HepG2 (cell line): Measurements from ENCODE around the gene YLPM1. TPM values are rescaled to one million over a fixed set of nuclear protein-coding genes. Genes with fewer than 3 reads are reported as not detected.
A peak's percentile ranks its signal among the peaks of the same experiment; 100 is the strongest.

Experiments
- ERF ChIP-seq: IDR thresholded peaks from 2 replicates; pipeline ENCODE4 v1.6.1; 2018; ENCODE audit warnings: missing biosample characterization, missing genetic modification reagents
- ESRRA ChIP-seq: sonication (generic); formaldehyde crosslinking; IDR thresholded peaks from 2 replicates; pipeline ENCODE4 v1.5.1; 2020; ENCODE audit warnings: mild to moderate bottlenecking, low read depth, missing genetic modification reagents
- GATAD1 ChIP-seq: IDR thresholded peaks from 2 replicates; pipeline ENCODE4 v1.6.1; 2016; ENCODE audit warnings: missing genetic modification reagents, missing compliant biosample characterization
- GATAD2A ChIP-seq: IDR thresholded peaks from 2 replicates; pipeline ENCODE4 v1.6.1; 2016
- GTF2F1 ChIP-seq: fragments of 150-350 bp; IDR thresholded peaks from 2 replicates; pipeline ENCODE4 v1.6.1; 2014; ENCODE audit warnings: low read length
- HDAC2 ChIP-seq: sonication (generic); formaldehyde crosslinking; IDR thresholded peaks from 2 replicates; pipeline ENCODE4 v1.4.0; 2020; ENCODE audit warnings: missing genetic modification reagents
- HNRNPL ChIP-seq: fragments of 200-400 bp; formaldehyde crosslinking; IDR thresholded peaks from 2 replicates; pipeline ENCODE4 v1.6.1; 2017; ENCODE audit warnings: mild to moderate bottlenecking, low read depth, low read length
- KDM6A ChIP-seq: IDR thresholded peaks from 2 replicates; pipeline ENCODE4 v1.6.1; 2016; ENCODE audit warnings: low read depth
- KLF16 ChIP-seq, 2 experiments: sonication (generic) in 1 of 2; formaldehyde crosslinking in 1 of 2; IDR thresholded peaks; 2 replicates each; pipeline versions ENCODE4 v1.6.1 to v1.8.0; 2016 to 2023; ENCODE audit warnings: missing genetic modification reagents in 2 of 2, missing compliant biosample characterization in 1 of 2
- MIER3 ChIP-seq: IDR thresholded peaks from 2 replicates; pipeline ENCODE4 v1.6.1; 2016; ENCODE audit warnings: missing compliant biosample characterization, borderline replicate concordance
- NFRKB ChIP-seq: fragments of 450-650 bp; IDR thresholded peaks from 2 replicates; pipeline ENCODE4 v1.6.1; 2017
- RFXANK ChIP-seq: IDR thresholded peaks from 2 replicates; pipeline ENCODE4 v1.6.1; 2016
- SIX4 ChIP-seq: sonication (generic); formaldehyde crosslinking; IDR thresholded peaks from 2 replicates; pipeline ENCODE4 v1.4.0; 2020; ENCODE audit warnings: missing genetic modification reagents
- SMYD3 ChIP-seq: sonication (generic); formaldehyde crosslinking; IDR thresholded peaks from 2 replicates; pipeline ENCODE4 v1.8.1; 2023; ENCODE audit warnings: mild to moderate bottlenecking, missing genetic modification reagents
- SOX6 ChIP-seq, 2 experiments: fragments of 450-650 bp in 1 of 2; sonication (generic) in 1 of 2; formaldehyde crosslinking in 1 of 2; IDR thresholded peaks; 2 replicates each; pipeline versions ENCODE4 v1.4.0 to v1.6.1; 2017 to 2020; ENCODE audit warnings: antibody characterized with exemption in 1 of 2, mild to moderate bottlenecking in 1 of 2, missing genetic modification reagents in 1 of 2
- ZC3H13 ChIP-seq: sonication (generic); formaldehyde crosslinking; IDR thresholded peaks from 2 replicates; pipeline ENCODE4 v1.8.1; 2023; ENCODE audit warnings: mild to moderate bottlenecking, missing genetic modification reagents, moderate library complexity
- ZNF230 ChIP-seq: sonication (generic); formaldehyde crosslinking; IDR thresholded peaks from 2 replicates; pipeline ENCODE4 v1.4.0; 2020; ENCODE audit warnings: mild to moderate bottlenecking, missing genetic modification reagents
- ZNF234 ChIP-seq: sonication (generic); formaldehyde crosslinking; conservative IDR thresholded peaks from 2 replicates; pipeline ENCODE4 v1.5.1; 2020; ENCODE audit warnings: mild to moderate bottlenecking, missing genetic modification reagents
- ZNF335 ChIP-seq: sonication (generic); formaldehyde crosslinking; IDR thresholded peaks from 2 replicates; pipeline ENCODE4 v1.4.0; 2020; ENCODE audit warnings: missing genetic modification reagents
- ZNF563 ChIP-seq: sonication (generic); formaldehyde crosslinking; IDR thresholded peaks from 2 replicates; pipeline ENCODE4 v1.8.0; 2022; ENCODE audit warnings: mild to moderate bottlenecking, moderate library complexity, missing genetic modification reagents
- ZNF678 ChIP-seq: sonication (generic); formaldehyde crosslinking; IDR thresholded peaks from 2 replicates; pipeline ENCODE4 v1.4.0; 2020; ENCODE audit warnings: mild to moderate bottlenecking, missing genetic modification reagents
- ZZZ3 ChIP-seq: sonication (generic); formaldehyde crosslinking; IDR thresholded peaks from 2 replicates; pipeline ENCODE4 v1.4.0; 2020; ENCODE audit warnings: missing genetic modification reagents, mild to moderate bottlenecking, borderline replicate concordance
- polyA plus RNA-seq, 8 experiments: library from polyadenylated mRNA; depleted of rRNA in 3 of 8; stranded (reverse) in 7 of 8; unstranded in 1 of 8; fragments of >200 nt; fragmentation: Illumina TruSeq in 4 of 8; extraction: Trizol in 4 of 8; gene quantifications; 2 replicates each; pipeline versions ENCODE4 v1.2.1 to v1.2.3, GENCODE V29; 2011 to 2016; ENCODE audit warnings: low read depth in 4 of 8, missing spikeins in 1 of 8, mixed read lengths in 1 of 8; ENCODE audit not compliant: insufficient read depth in 1 of 8
- total RNA-seq, 5 experiments: library from RNA; depleted of rRNA; stranded (reverse); fragments of >200 nt; fragmentation: Illumina TruSeq; extraction: Trizol; gene quantifications; 2 replicates each; pipeline ENCODE4 v1.2.3, GENCODE V29; 2016; ENCODE audit warnings: low read depth in 1 of 5
- TF ChIP-seq, protein P1 (sequence below), 2 experiments: fragments of 450-650 bp in 1 of 2; sonication (generic) in 1 of 2; formaldehyde crosslinking; IDR thresholded peaks; 2 replicates each; pipeline versions ENCODE4 v1.5.0 to v1.8.0; 2020 to 2022; ENCODE audit warnings: mild to moderate bottlenecking in 1 of 2, missing genetic modification reagents in 1 of 2
- TF ChIP-seq, protein P2 (sequence below): sonication (generic); formaldehyde crosslinking; IDR thresholded peaks from 2 replicates; pipeline ENCODE4 v1.8.0; 2022; ENCODE audit warnings: mild to moderate bottlenecking, missing genetic modification reagents, moderate library complexity
- TF ChIP-seq, protein P3 (sequence below): sonication (generic); formaldehyde crosslinking; IDR thresholded peaks from 2 replicates; pipeline ENCODE4 v1.8.0; 2022; ENCODE audit warnings: mild to moderate bottlenecking, missing genetic modification reagents, moderate library complexity
- TF ChIP-seq, protein P4 (sequence below): sonication (generic); formaldehyde crosslinking; IDR thresholded peaks from 2 replicates; pipeline ENCODE4 v1.5.1; 2020; ENCODE audit warnings: missing genetic modification reagents, mild to moderate bottlenecking, borderline replicate concordance
- TF ChIP-seq, protein P5 (sequence below): sonication (generic); formaldehyde crosslinking; IDR thresholded peaks from 2 replicates; pipeline ENCODE4 v1.4.0; 2020; ENCODE audit warnings: missing genetic modification reagents

YLPM1 gene
- total and polyA plus RNA-seq, 2 of the 13 experiments (the other 11 are each of a cell fraction or from before 2014, with no cell fraction given) = 6.7 to 21.9 TPM

DNA sequence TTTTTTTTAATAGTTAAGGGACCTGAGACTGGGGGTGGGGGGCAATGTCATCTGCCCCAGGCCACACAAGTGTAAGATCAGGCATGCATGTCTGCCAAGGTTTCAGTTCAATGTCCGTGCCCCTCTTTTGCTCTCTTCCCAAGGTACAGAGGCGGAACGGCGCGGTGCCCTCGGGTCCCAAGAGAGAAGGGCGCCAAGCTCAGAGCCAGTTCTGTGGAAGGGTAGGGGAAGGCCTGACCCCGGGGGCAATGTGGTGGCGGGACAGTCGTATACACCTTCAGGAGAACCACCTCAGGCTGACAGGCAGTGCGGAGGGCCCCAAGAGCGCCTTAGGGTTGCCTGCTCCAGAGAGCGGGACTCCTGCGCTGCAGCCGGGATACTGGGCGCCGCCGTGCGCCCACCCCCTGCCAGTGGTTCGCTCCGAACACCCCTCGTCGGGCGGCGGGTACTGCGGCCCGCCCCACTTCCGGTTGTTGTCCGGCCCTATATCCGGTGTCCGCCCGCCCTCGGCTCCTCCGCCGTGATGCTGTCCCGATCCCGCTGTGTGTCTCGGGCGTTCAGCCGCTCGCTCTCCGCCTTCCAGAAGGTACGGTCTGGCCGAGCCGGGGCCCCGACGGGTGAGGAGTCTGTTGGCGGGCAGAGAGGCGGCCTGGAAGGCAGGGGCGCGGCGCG lies 118.5 kb downstream of the YLPM1 start, which contains the start of gene DLST (continued):
- TF ChIP-seq, protein P1, sequence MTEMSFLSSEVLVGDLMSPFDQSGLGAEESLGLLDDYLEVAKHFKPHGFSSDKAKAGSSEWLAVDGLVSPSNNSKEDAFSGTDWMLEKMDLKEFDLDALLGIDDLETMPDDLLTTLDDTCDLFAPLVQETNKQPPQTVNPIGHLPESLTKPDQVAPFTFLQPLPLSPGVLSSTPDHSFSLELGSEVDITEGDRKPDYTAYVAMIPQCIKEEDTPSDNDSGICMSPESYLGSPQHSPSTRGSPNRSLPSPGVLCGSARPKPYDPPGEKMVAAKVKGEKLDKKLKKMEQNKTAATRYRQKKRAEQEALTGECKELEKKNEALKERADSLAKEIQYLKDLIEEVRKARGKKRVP (CRISPR knock-in tag; IDR thresholded peaks at IDR 0.05) = peak in 1 of 2 experiments; percentile 68; a peak in 2 of 4 replicates
- TF ChIP-seq ZC3H13 (peak; percentile 58; the same call in 1 of the 2 replicates), KLF16 (CRISPR knock-in tag; IDR thresholded peaks at IDR 0.05) (peak in 1 of 2 experiments; percentile 82; a peak in 2 of 4 replicates), ZNF335 (peak; percentile 96), RFXANK (CRISPR knock-in tag) (no peak), HNRNPL (peak; percentile 60), SIX4 (CRISPR knock-in tag) (peak; percentile 64; the same call in 1 of the 2 replicates), ZNF234 (CRISPR knock-in tag) (0 out of 2 replicates have a peak, but pooled peaks have one; percentile 30), ZNF230 (CRISPR knock-in tag) (no peak), MIER3 (CRISPR knock-in tag) (peak; percentile 78; the same call in 1 of the 2 replicates), ERF (CRISPR knock-in tag) (peak; percentile 80), ESRRA (CRISPR knock-in tag) (no peak; the same call in 1 of the 2 replicates), GATAD2A (CRISPR knock-in tag) (peak; percentile 42; the same call in 1 of the 2 replicates), ZNF563 (CRISPR knock-in tag) (peak; percentile 93), ZZZ3 (CRISPR knock-in tag) (no peak; the same call in 1 of the 2 replicates), HDAC2 (CRISPR knock-in tag) (peak; percentile 62), NFRKB (no peak), SOX6 (IDR thresholded peaks at IDR 0.05) (no peak), SOX6 (CRISPR knock-in tag; IDR thresholded peaks at IDR 0.05) (peak; percentile 33; the same call in 1 of the 2 replicates), ZNF678 (CRISPR knock-in tag) (no peak), KDM6A (CRISPR knock-in tag) (0 out of 2 replicates have a peak, but pooled peaks have one; percentile 8), GATAD1 (CRISPR knock-in tag) (peak; percentile 91), GTF2F1 (no peak), SMYD3 (CRISPR knock-in tag) (no peak)
- TF ChIP-seq, protein P2, sequence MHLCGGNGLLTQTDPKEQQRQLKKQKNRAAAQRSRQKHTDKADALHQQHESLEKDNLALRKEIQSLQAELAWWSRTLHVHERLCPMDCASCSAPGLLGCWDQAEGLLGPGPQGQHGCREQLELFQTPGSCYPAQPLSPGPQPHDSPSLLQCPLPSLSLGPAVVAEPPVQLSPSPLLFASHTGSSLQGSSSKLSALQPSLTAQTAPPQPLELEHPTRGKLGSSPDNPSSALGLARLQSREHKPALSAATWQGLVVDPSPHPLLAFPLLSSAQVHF (CRISPR knock-in tag) = peak; percentile 52; the same call in 1 of the 2 replicates
- TF ChIP-seq, protein P3, sequence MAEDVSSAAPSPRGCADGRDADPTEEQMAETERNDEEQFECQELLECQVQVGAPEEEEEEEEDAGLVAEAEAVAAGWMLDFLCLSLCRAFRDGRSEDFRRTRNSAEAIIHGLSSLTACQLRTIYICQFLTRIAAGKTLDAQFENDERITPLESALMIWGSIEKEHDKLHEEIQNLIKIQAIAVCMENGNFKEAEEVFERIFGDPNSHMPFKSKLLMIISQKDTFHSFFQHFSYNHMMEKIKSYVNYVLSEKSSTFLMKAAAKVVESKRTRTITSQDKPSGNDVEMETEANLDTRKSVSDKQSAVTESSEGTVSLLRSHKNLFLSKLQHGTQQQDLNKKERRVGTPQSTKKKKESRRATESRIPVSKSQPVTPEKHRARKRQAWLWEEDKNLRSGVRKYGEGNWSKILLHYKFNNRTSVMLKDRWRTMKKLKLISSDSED (CRISPR knock-in tag) = peak; percentile 77; the same call in 1 of the 2 replicates
- TF ChIP-seq, protein P4, sequence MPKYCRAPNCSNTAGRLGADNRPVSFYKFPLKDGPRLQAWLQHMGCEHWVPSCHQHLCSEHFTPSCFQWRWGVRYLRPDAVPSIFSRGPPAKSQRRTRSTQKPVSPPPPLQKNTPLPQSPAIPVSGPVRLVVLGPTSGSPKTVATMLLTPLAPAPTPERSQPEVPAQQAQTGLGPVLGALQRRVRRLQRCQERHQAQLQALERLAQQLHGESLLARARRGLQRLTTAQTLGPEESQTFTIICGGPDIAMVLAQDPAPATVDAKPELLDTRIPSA (CRISPR knock-in tag) = no peak; the same call in 1 of the 2 replicates
- TF ChIP-seq, protein P5, sequence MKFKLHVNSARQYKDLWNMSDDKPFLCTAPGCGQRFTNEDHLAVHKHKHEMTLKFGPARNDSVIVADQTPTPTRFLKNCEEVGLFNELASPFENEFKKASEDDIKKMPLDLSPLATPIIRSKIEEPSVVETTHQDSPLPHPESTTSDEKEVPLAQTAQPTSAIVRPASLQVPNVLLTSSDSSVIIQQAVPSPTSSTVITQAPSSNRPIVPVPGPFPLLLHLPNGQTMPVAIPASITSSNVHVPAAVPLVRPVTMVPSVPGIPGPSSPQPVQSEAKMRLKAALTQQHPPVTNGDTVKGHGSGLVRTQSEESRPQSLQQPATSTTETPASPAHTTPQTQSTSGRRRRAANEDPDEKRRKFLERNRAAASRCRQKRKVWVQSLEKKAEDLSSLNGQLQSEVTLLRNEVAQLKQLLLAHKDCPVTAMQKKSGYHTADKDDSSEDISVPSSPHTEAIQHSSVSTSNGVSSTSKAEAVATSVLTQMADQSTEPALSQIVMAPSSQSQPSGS (CRISPR knock-in tag) = 0 out of 2 replicates have a peak, but pooled peaks have one; percentile 17
